ENCODE data around the gene PRPS2. TPM values are rescaled to one million over a fixed set of nuclear protein-coding genes. Genes with fewer than 3 reads are reported as not detected.

Gene PRPS2
- polyA plus RNA-seq, 3 donors: 8.2 to 19.6 (median 17.3) TPM

DNA sequence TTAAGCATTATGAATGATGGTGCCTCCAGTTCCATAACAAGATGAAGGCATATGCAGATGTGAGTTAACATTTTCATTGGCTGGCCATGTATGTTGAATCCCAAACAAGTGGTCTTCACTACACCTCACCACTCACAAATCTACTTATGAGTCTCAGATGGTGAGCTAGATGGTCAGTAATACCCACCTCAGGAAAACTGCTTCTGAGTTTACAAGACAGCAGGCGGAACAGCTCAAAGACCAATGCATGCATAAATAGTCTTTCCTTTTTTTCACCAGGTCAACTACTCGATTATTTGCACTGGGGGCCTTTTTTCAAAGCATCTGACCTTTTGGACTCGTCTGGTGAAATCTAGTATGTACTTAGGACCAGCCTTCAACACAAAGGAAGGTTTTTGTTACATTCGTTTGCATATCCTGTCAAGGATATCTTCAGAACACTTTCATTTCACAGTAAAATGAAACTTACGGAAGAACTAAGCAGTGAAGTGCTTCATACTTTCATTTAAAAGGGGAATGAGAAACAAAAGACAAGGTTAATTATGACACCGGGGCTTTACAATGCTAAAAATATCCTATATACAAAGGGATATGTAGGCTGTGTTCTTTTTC is 52.6 kb downstream of the PRPS2 start:
- Histone ChIP-seq H3K79me2 (ENCODE audit: insufficient read depth, low read length) (no peaks in the 10 kb centered on the region), H3K27me3 (ENCODE audit: control insufficient read depth in 2 of 2, insufficient read depth in 2 of 2, low read length in 2 of 2) (peaks cover 0 to 4% of the 10 kb centered on the region in 2 donors), H3K4me1 (ENCODE audit: control insufficient read depth in 1 of 2, insufficient read depth in 2 of 2, low read length in 2 of 2) (no peaks in the 10 kb centered on the region), H4K20me1 (ENCODE audit: insufficient read depth, low read length) (no peaks in the 10 kb centered on the region), H3K27ac (ENCODE audit: low read depth in 1 of 2, low read length in 2 of 2) (no peak overlapping the region), H3K4me3 (replicated peaks in 1 of 3; ENCODE audit: low read depth in 2 of 3, low read length in 3 of 3) (peak overlapping the region in 1 of 3 experiments; percentile 24), H3K36me3 (replicated peaks in 1 of 2; ENCODE audit: control insufficient read depth in 1 of 2, insufficient read depth in 2 of 2, low read length in 2 of 2) (no peaks in the 10 kb centered on the region), H3K9me3 (replicated peaks in 1 of 2; ENCODE audit: control insufficient read depth in 1 of 2, insufficient read depth in 1 of 2, low read length in 2 of 2) (peaks cover 0 to 6% of the 10 kb centered on the region in 2 donors), H3K9ac (ENCODE audit: insufficient read depth, low read length, poor library complexity, severe bottlenecking) (no peak overlapping the region), H2AFZ (ENCODE audit: insufficient read depth, low read depth, low read length, poor library complexity, severe bottlenecking) (peak overlapping the region; percentile 22), H3K4me2 (replicated peaks; ENCODE audit: extremely low read depth, low read length, poor library complexity, severe bottlenecking) (peak overlapping the region; percentile 0)
- Mint-ChIP-seq H3K27ac (no peak overlapping the region), H3K27me3 (ENCODE audit: low read depth in 3 of 3) (peaks cover 0 to 25% (median 0%) of the 10 kb centered on the region in 3 donors), H3K4me1 (peaks cover 9% of the 10 kb centered on the region), H3K9me3 (peaks cover 0 to 7% (median 2%) of the 10 kb centered on the region in 7 donors), H3K36me3 (no peaks in the 10 kb centered on the region), H3K4me3 (peak overlapping the region in 1 of 2 donors; percentile 21)
- no peak for TF ChIP-seq CTCF (IDR thresholded peaks at IDR 0.05)
- no peak for DNase-seq
- no CpG with 5 or more reads among the region's 6 CpGs for WGBS (ENCODE audit: insufficient coverage)
- intact Hi-C loops (cut with micrococcal nuclease): no loop called here

- no CpG with 5 or more reads among the region's 3 CpGs for WGBS (ENCODE audit: insufficient coverage)
- Mint-ChIP-seq H3K9me3 (peaks cover 0 to 4% (median under 1%) of the 10 kb centered on the region in 7 donors), H3K4me1 (peaks cover 9% of the 10 kb centered on the region), H3K27ac (no peak overlapping the region), H3K27me3 (ENCODE audit: low read depth in 3 of 3) (peaks cover 0 to 26% (median 0%) of the 10 kb centered on the region in 3 donors), H3K4me3 (no peak overlapping the region), H3K36me3 (no peaks in the 10 kb centered on the region)
- H3K79me2 ChIP-seq (ENCODE audit: insufficient read depth, low read length): no peaks in the 10 kb centered on the region
- peaks cover 0 to 4% of the 10 kb centered on the region in 2 donors for H3K27me3 ChIP-seq (ENCODE audit: control insufficient read depth in 2 of 2, insufficient read depth in 2 of 2, low read length in 2 of 2)
- H3K4me3 ChIP-seq (replicated peaks in 1 of 3; ENCODE audit: low read depth in 2 of 3, low read length in 3 of 3): no peak overlapping the region
- TF ChIP-seq CTCF (IDR thresholded peaks at IDR 0.05): no peak
- no peaks in the 10 kb centered on the region for H4K20me1 ChIP-seq (ENCODE audit: insufficient read depth, low read length)
- H3K27ac ChIP-seq (ENCODE audit: low read depth in 1 of 2, low read length in 2 of 2): no peak overlapping the region
- no peaks in the 10 kb centered on the region for H3K4me1 ChIP-seq (ENCODE audit: control insufficient read depth in 1 of 2, insufficient read depth in 2 of 2, low read length in 2 of 2)
- H3K9ac ChIP-seq (ENCODE audit: insufficient read depth, low read length, poor library complexity, severe bottlenecking): no peak overlapping the region
- no peaks in the 10 kb centered on the region for H3K36me3 ChIP-seq (replicated peaks in 1 of 2; ENCODE audit: control insufficient read depth in 1 of 2, insufficient read depth in 2 of 2, low read length in 2 of 2)
- peaks cover 0 to under 1% of the 10 kb centered on the region in 2 donors for H3K9me3 ChIP-seq (replicated peaks in 1 of 2; ENCODE audit: control insufficient read depth in 1 of 2, insufficient read depth in 1 of 2, low read length in 2 of 2)
- peak overlapping the region; percentile 0 for H3K4me2 ChIP-seq (replicated peaks; ENCODE audit: extremely low read depth, low read length, poor library complexity, severe bottlenecking)
- DNase-seq: no peak
- intact Hi-C loops (cut with micrococcal nuclease): no loop called here
- H2AFZ ChIP-seq (ENCODE audit: insufficient read depth, low read depth, low read length, poor library complexity, severe bottlenecking): no peak overlapping the region
These were observed 53.1 kb downstream of the PRPS2 start for GRCh38 chrX:12844319-12844718.
